NCI-H510A (cell line): ENCODE data around the gene PAX3.

ENCODE experiments used
- DNase-seq: peaks from one replicate; lab custom pipeline; 2025; lab: John Stamatoyannopoulos, UW

The PAX3 gene

DNA sequence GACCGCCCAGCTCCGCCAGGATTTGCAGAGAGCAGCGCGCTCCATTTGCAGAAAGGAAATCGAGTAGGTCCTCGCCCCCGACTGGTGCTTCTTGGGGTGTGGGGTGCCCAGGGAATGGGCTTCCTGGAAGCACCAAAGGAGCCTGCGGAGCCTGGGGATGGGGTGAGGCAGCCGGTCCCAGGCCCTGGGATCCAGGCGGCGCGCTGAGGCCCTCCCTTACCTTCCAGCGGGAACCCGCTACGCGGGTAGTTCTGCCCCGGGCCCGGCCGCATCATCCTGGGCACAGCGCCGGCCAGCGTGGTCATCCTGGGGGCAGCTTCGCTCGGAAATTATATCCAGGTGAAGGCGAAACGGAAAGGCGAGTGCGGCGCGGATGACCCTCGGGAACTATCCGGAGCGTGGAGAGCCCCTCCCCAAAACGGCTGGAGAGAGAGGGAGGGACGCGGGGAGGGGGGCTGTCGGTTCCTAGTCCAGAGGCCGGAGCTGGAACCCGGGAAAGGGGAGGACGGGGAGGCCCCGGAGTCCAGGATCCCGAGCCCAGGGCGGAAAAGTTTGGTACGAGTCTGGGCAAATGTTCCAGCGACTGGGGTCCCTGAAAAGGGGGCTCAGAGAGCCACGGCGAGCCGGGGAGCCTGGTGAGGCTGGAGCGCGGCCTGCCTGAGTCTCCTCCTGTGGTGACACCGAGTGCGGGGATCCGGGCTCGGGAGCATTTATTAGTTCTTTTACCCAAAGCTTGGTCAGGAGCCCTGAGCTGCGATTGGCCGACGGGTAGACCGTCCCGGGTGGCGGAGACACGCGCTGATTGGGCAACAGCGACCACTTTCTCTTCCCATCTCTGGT, at the start of gene PAX3:
TSS of gene PAX3 (minus strand) at position 688 of the 840 bp plus-strand sequence. CDS start at position 305, 383 bp downstream.
- DNase-seq = no peak

DNA sequence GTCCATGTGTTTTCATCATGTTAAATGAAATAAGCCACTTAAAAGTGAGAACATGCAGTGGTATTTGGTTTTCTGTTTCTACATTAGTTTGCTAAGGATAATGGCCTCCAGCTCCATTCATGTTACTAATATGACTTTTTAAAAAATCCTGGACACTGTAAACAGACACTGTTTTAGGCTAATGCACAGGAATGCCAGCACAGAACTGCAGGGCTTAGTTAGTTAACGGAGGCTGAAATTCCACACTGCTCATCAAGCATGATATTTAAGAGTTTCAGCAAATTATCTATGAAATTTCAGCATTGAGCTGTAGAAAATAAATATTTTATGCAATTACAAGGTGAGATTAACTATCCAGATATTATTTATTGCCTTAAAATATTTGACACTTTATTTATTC, 42.5 kb upstream of the PAX3 start:
- DNase-seq = no peak

DNA sequence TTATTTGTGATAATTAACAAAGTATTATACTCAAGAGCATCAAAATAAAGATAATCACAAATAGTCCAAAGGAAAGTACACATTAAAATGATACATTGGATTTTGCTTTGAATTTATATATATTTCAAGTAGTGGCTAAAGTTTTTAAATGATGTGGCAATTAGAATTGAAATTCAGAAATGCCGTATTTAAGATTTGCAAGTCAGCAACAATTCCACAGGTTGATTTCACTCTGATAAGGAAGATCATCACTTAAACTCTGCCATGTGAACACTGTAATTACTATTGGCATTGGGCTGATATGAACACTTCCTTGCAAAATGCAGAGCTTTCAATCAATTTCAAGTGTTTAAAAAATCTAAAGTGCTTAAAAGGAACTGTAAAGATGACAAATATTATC, 39.6 kb upstream of the PAX3 start:
- DNase-seq = no peak

DNA sequence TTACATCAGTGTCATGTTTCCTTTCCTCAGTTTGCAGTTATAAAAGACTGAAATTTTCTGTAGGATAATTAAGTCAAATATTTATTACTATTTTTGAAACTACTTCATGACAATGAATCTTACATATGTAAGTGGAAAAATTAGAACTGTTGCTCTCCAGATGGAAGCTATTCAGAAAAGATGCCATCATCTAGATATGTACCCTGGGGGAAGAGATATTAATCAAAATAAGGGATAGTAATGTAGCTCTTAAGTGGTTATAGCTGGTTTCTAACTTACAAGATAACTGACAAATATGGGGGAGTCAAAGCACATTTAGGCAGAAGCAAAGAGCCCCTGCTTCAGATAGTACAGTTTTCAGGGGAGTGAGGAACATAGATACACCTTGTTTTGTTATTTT, 38.1 kb upstream of the PAX3 start:
- no peak for DNase-seq

DNA sequence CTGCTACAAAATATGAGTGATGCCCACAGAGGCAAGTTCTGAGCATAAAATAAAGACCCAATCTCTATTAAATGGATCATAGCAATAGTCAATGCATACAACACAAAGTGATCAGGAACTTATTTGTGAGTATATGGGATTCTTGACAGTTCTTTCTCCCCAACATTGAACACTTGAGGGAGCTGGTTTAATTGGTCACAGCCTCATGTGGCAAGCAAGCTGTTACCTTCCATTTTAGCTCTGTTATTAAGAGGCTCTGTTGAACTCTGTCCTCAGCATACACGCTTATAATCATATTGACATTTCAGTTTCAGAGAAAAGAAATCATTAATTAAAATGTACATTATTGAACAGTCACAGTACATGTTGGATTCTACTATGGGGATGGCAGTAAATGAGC, 37.6 kb upstream of the PAX3 start:
- no peak for DNase-seq

DNA sequence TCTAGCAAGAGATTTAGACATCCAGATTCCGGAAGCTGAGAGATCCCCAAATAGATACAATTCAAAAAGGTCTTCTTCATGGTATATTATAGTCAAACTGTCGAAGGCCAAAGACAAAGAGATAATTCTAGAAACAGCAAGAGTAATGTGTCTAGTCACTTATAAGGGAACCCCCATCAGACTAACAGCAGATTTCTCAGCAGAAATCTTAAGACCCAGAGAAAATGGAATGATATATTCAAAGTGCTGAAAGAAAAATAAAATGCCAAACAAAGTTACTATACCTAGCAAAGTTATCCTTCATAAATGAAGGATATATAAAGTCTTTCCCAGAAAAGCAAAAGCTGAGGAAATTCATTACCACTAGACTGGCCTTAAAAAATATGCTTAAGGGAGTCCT, 36.1 kb upstream of the PAX3 start:
- DNase-seq = no peak

DNA sequence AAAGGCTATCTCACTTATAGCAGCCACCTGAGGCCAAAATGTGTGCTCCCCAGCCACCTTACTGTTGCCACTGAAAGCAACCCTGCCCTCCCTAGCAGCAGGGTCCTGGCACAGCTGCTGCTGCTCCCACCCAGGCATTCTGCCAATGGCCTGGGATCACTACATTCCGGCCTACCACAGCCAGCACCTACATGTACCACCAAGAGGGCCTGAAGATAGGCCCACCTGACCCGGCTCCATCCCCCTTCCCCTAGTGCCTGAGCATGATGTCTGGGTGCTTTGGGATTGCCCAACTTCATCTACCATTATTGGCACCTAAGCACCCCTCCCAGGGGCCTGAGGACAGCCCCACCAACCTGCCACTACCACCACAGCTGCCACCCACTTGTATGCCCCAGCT, 34.6 kb upstream of the PAX3 start:
- no peak for DNase-seq

DNA sequence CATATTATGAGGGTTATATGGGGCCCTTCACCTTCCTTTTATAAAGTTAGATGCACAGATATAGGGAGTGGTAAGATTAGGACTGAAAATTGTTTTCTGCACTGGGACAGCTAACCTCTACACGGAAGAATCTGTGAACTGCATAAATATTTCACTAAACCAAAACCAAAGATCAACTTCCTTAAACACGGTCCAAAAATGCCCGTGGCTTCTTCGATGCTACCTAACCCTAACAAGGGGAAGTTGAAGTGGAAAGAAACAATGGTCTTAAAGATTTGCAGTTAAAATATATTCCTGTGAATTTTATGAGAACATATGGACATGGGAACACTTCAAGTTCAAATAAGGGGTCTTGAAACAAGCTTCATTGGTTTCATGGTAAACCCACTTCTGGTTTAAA, 33.3 kb upstream of the PAX3 start:
- DNase-seq = no peak

DNA sequence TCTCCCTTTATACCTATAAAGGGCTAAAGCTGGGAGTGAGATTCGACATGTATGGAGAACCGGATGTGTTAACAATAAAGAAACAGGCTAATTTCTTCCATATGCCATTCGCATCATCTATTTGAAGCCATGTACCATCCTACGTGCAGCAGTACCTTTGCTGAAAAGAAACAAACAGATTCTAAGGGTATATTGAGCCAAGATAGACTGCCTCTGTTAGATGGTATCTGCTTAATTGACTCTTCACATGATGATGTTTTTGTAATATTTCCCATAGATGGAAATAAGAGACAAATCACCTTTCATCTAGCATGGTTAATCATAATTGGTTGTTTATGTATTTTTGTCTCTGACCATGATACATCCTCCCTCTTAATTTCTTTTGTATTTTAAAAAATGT, 32.1 kb upstream of the PAX3 start:
- DNase-seq = no peak

DNA sequence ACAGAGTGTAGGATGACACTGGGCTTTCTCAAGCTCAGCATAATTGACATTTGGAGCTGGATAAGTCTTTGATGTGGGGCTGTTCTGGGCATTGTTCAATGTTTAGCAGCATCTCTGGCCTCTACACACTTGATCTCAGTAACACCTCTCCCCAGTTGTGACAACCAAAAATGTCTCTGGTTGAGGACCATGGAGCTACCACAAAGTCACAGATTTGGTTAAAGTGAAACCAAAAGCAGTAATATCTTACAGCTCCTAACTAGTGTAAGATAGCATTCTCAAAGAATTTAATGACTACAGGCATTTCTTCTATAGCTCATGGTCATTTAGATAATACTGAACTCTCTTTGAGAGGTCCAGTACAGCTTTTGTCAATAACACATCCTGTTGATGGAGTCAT, 23.4 kb upstream of the PAX3 start:
- no peak for DNase-seq

DNA sequence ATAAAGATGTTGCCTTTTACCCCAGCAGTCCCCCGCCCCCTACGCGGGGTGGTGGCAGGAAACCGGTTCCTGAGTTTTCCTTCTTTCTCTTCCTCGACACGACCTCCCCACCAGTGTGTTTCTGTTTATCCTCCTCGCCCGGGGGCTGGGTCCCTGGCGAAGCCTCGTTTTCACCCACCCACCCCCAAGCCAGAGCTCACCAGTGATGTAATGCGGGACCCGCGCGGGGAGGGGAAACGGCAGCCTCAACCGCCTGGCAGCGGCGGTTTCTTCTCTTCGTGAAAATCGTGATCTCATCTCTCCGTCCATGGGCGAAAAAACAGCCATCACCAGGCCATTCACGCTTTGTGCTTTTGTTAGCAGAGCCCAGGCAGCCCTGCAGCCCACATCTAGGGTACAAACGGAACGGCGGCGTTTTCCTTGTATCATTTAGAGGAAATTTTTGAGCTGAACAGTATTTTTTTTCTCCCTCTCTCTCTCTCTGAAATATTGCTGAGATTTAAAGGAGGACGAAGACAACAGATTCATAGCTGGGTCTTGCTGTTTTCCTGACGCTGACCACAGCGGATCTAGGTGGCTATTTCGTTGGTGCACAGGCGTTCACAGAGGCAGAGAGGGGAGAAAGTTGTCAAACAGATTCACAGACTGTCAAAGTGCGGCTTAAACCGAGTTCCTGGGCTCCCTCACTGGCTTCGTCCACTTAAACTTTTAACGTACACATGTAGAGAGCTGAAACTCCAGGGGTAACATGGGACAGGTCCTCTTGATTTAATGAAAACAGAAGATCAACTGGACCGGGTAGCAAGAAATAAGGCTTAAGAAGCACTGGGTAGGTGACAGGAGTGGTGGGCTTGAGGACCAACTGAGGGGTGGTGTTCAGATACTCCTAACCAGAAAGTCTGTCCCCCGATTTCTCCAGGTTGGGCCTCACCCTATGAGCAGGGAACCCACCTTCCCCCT, 21.9 kb upstream of the PAX3 start:
- DNase-seq = peak; percentile 21

DNA sequence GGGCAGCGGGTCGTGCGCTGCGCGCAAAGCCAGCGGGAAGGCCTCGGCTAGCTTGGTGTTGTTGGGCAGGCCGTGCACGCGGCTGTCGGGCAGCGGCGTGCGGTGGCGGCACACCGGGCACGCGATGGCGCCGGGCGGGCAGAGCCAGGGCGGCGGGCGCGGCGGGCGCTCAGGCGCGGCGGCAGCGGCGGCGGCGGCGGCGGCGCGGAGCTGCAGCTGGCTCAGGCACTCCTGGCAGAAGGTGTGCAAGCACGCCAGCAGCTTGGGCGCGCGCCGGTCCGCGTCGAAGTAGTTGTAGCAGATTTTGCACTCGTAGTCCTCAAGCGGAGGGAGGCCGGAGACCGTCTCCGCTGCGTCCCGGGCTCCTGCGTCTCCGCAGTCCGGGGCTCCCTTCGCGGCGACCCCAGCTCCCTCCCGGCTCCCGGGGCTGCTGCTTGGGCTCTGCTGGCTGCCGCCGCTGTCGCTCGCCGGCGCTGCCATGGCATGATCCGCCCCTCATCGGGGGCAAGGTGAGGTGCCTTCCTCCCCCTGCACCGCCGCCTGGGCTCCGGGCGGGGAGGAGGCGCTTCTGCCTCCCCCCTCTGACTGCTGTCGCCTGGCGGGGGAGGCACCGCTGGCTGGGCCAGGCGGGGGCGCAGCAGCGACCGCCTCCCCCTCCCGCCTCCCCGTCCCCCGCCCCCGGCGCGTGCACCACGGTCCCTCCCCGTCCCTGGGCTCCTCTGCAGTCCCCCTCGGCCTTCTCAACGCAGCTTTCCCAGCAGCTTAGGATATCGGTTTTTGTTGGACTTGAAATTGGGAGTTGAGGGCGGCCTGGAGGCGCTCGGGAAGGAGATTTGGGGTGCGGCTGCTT, 21.0 kb upstream of the PAX3 start:
- DNase-seq = peak; percentile 64

DNA sequence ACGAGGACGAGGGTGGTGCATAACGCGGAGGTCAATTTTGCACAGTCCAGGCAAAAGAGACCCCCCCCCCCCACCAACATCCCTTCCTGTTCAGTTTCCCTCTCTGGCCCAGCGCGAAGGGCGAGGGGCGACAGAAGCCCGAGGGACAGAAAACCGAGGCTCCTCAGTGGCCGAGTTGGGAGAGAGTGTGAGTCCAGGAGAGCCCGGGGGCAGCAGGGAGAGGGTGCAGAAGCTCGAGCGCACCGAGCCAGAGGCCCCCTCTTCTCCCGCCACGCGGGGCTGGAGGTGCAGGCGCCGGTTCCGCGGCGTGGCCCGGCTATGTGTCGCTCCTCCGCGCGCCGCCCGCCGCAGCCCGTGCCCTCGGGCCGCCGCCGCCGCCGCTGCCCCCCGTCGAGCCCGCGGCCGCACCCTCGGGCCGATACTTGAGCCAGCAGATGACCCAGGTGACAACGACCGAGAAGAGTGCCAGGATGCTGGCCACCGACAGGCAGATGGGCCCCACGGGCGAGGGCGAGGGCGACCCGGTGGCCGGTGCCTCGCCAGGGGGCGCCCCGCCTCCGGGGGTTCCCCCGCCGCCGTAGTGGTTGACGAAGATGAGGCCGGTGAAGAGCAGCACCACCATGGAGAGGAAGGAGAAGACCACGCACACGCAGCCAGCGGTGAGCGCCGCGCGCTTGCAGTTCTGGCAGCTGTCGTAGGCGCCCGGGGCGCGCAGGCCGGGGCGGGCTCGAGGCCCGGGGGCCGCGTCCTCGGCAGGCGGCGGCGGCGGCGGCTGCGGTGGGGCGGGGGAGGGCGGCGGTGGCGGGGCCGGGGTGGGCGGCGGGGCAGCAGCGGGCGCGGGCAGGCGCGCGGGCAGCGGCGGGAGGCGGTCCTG, 20.2 kb upstream of the PAX3 start:
- peak; percentile 64 for DNase-seq

DNA sequence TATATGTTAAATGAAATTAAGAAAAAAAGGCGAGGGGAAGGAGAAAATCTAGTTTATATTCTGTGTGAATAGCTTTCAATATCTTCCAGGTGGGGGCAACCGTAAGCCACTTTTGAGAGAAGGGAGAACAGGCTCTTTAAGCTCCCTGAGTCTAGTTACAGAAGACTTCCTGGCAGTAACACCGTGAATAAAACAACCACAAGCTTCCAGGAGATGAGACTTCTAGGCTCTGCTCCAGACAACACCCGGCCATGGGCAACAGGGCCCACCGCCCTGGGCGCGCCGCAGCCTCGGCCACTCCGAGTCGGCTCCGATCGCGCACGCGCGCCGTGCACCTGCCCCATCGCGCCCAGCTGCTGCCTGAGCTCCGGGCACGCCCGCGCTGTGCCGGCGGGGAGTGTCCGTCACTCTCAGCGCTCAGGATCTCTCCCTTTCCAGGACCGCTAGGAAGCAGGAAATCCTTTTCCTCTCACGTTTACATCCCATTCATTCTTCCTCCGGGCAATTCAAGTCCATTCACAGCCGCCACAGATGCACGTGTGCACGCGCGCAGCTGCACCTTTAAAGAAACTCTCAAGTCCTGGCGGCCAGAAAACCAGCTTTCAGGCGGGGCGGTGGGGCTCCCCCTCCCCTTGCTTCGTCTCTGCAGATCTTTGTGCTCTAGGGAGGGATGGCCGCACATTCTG, 19.4 kb upstream of the PAX3 start:
- DNase-seq = peak; percentile 76

DNA sequence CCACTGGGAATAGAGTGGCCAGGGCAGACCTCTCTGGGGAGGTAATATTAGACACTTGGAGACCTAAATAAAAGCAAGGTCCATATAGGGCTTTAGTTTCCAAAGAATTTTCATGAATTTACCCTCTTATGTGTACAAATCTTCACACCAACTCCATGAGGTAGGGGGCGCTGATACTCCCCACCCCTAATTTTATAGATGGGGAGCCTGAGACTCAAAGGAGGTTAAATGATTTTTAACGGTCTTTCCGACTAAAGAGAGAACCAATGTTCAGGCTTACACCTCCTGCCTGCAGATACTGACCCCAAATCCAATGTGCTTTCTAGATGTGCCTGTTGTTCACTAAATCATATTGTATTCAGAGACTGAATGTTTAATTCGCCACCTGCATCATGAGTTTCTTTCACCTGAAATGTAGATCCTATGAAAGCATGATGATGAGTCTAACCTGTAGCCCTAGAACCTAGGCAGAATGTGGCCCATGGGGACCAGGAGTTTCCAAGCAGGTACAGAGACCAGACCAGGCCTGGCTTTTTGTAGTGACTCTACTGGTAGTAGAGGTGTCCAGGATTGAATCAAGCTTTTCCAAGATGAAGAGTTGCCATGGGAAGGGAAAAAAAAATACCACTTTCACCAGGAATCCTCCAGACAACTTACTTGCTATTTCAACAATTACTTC, 16.8 kb upstream of the PAX3 start:
- DNase-seq = no peak

DNA sequence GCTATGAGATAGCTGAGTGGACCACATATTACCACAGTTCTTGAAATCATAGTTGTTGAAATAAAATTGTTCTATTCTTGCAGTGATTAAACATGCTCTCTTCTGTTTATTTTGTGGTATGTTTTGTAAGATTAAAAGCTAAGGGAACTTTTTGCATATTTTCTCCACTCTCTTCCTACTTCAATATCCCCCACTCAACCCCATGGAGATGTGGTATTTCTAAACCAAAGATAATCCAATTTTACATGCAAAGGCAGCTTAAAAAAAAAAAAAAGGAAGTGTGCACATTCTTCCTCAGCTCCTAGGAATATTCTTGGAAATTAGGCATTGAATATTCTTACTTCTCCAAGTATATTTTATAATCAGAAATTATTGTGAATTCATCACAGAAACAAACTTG, 15.0 kb upstream of the PAX3 start:
- no peak for DNase-seq

DNA sequence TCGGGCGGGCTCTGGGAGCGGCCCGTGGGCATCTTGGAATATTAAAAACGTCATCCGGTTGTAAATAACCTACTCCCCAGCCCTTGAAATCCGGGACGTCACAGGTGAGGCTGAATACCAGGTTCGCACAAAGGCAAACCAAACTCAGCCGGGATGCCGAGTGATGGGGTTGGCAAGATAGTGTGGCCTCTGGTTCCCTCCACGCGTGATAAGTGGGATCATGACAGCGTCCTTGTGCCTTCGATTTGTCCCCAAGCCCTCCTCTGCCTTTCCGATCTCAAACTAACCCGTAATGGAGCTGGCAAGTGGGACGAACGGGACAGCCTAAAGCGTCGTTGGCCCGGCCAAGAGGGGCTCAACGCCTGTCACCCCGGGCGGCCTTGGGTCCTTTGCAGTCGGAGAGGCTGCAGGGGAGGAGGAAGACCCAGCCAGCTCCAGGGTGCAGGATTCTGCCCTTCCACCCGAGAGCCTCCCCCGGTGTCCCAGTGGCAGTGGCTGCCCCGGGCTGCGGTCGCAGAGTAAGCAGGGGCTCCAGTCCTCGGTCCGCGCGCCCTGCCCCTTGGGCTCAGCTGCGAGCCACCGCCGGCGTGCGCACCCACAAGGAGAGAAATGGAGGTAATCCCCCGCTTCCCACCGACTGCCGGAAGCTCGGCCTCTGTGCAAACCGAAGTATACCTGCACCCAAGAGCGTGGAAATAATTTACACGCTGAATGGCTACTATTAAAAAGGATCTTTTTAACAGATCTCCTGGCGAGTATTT, 13.4 kb upstream of the PAX3 start:
- no peak for DNase-seq

DNA sequence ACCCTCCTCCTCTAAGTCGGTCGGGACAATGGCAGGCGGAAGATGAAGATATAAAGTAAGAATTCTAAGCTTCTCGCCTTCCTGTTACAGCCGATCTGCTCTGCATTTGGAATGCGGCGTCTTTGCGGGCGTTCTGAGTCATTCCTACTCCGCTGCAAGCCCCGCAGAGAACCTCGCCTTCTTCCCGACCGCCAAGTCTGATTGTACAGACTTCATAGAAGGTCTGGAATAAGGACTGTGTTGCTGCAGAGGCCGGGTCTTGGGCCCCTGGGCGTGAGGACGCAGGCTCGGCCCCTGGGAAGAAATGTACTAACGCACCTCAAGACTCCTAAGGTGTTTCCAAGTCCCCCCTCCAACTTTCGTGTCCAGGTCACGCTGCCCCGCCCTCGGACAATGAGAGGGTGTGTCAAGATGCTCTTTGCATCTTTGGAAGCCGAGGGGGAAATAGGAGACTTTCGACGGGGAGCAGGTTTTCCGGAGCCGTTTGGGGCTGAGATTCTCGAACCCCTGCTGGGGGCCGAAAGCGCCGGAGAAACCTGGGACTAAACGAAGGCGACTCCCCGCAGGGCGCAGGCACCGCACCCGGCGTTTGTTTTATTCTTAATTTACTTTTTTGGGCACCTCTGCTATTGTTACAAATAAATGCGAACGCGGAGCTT, 12.7 kb upstream of the PAX3 start:
- no peak for DNase-seq
